Measurements from ENCODE around the gene FUNDC2.

The FUNDC2 gene

DNA sequence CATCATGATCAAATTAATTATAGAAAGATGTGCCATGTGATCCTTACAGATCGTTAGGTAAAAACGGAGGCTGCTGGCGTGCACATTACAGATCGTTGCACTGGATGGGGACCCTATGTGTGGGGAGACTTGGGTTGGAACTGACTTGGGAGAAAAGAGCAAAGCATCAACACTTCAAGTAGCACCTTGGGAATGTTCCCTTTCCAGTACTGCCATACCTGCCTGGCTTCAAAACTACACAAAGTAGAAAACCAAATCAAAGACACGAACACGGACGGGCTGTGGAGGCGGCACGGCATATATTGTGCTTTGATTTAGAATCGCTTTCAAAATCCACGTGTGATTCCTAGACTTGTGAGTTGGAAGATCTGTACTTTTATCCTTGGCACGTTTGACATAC lies 43.4 kb downstream of the FUNDC2 start:
- DNase-seq (ENCODE audit: low spot score), result peak; percentile 19

DNA sequence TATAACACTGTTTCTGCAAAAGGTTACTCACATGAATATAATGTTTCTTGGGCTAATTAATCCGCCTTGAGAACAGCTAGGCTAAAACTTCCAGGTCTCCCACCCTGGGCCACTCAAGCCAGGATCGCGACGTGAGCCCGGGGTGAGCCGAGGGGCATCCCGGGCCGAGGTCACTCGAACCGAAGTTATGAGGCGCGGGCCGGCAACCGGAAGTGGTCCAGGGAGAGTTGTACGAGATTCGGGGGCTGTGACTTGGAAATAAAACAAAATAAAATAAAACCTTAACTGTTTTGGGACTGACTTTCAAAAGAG lies 44.0 kb downstream of the FUNDC2 start:
- no peak for DNase-seq (ENCODE audit: low spot score)

DNA sequence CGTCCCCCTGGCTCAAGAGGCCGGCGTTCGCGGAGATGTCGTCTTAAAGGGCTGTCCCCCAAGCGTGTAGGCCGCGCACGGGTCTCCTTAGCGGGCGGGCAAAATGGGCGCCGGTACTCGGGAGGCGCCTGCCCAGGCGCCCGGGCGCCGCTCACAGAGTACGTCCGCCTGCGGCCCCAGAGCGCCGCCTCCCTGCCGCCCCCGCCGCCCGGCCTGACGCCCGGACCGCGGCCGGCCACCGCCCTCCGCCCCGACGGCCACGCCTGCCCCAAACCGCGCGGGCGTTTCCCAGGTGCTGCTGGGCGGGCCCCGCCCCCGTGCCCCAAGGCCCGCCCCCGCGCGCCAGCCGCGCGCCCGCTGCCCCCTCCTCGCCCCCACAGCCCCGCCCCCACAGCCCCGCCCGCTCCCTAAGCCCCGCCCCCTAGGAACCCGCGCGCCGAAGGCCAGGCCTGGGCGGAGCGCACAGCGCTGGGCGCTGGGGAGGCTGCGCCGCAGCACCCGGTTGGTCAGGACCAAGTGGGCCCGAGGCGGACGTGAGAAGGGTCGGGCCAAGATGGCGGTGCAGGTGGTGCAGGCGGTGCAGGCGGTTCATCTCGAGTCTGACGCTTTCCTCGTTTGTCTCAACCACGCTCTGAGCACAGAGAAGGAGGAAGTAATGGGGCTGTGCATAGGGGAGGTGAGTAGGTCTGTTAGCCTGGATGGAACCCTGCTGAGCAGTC lies 44.5 kb downstream of the FUNDC2 start, which contains the start of the genes BRCC3, CMC4 and MTCP1:
TSS of gene BRCC3 (plus strand) at position 534 of the 719 bp plus-strand sequence. CDS start at position 554, 20 bp downstream.
TSS of gene CMC4 (minus strand) at position 162 of the 719 bp plus-strand sequence. CDS start 7,113 bp downstream, outside the sequence.
TSS of gene MTCP1 (minus strand) at position 162 of the 719 bp plus-strand sequence. CDS start 5,126 bp downstream, outside the sequence.
- peak; percentile 84 for DNase-seq (ENCODE audit: low spot score)

- DNase-seq (ENCODE audit: low spot score), result peak; percentile 18
These were observed 45.1 kb downstream of the FUNDC2 start for GRCh38 chrX:155071694-155072280.

DNA sequence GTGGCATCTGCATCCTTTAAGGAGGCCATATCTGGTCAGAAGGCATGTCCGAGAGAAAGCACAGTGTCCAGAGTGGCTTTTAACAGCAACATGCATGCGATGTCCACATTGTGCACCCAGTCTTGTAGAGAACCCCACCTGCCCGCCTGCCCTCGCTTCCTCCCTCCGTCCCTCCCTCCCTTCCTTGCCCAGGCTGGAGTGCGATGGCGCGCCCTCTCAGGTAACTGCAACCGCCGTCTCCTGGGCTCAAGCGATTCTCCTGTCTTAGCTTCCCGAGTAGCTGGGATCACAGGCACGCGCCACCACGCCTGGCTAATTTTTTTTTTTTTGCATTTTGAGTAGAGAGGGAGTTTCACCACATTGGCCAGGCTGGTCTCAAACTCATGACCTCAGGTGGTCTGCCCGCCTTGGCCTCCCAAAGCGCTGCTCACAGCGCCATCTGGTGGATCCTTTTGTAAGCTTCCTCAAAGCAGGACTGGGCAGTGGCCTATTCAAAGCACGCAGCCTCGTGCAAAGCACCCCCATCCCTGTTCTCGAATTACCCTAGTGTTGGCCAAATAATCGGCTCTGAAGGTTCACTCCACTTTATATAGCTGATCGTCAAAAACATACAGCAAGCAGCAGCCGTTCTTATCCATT lies 59.7 kb downstream of the FUNDC2 start:
- DNase-seq (ENCODE audit: low spot score), result peak; percentile 33

- DNase-seq (ENCODE audit: low spot score), result no peak
These were observed 60.5 kb downstream of the FUNDC2 start for GRCh38 chrX:155086961-155087735.

DNA sequence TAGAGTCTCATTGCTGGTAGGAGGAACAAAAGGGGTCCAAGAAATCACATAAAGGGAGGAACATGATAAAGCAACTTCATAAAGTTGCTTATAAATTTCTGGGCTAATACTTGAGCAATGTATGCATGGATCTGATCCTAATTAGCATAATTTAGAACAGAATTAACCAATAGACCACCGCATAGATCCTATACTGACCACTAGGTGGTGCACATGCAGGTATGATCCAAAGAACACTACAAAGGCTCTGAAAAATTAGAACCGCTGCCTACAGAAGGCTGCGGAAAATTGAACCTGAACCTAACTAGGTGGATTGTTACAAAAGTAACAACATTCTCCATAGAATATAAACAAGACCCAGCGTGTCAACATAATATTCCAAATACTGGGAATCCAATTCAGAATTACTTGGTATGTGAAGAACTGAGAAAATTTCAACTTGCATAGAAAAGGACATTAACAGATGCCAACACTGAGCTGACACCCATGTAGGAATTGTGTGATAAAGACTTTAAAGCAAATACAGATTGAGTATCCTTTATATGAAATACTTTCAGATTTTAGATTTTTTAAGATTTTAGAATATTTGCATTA lies 67.9 kb downstream of the FUNDC2 start:
- peak; percentile 55 for DNase-seq (ENCODE audit: low spot score)

- DNase-seq (ENCODE audit: low spot score), result no peak
These were observed 79.3 kb downstream of the FUNDC2 start for GRCh38 chrX:155105919-155106318.

DNA sequence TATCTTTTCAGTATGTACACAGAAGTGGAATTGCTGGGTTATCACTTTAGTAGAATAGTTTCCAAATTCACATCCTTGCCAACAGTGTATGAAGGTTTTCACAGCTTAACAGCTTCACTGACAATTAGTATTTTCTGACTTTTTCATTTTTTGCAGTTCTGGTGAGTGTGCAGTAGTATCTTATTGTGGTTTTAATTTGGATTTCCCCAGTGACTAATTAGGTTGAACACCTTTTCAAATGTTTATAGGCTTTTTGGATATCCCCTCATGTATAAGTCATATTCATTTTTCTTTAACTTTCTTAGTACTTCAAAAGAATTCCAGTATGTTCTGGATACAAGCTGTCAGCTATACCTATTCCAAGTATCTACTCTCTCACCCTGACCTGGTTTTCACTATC lies 81.8 kb downstream of the FUNDC2 start:
- DNase-seq (ENCODE audit: low spot score), result no peak

All from RKO (cell line).